Activated CD8-positive, alpha-beta T cell treated with anti-CD3 and anti-CD28 coated beads, Interleukin-2, amount 10 ng/mL, durations not matched to agents 7 days and 5 days (primary cell): Measurements from ENCODE around the gene ARFGAP1. TPM values are rescaled to one million over a fixed set of nuclear protein-coding genes. Genes with fewer than 3 reads are reported as not detected.

Source experiments
- ATAC-seq: fragments of 150-1000 bp; cut with Tn5 transposase; one replicate; pipeline ENCODE4 v1.10.0; 2021; ENCODE audit warnings: moderate library complexity
- CTCF ChIA-PET: fragments of 350-600 bp; sonication (Branson Sonifier 250); formaldehyde crosslinking; loops from one replicate; lab custom pipeline; 2021; ENCODE audit warnings: antibody characterized with exemption; lab: Charles Lee
- POLR2A ChIA-PET: fragments of 350-600 bp; sonication (Branson Sonifier 250); formaldehyde crosslinking; loops from one replicate; lab custom pipeline; 2021; ENCODE audit warnings: antibody characterized with exemption; lab: Charles Lee
- DNase-seq: peaks from one replicate; pipeline ENCODE4 v3.0.0-alpha.2; 2020
- H3K27ac Mint-ChIP-seq: one replicate; pipeline ENCODE4 v1.8.0; 2021; ENCODE audit warnings: mild to moderate bottlenecking, mixed read lengths
- H3K27me3 Mint-ChIP-seq: one replicate; pipeline ENCODE4 v1.8.0; 2021; ENCODE audit warnings: low read depth, mixed read lengths
- H3K36me3 Mint-ChIP-seq: one replicate; pipeline ENCODE4 v1.8.0; 2021; ENCODE audit warnings: low read depth, mixed read lengths
- H3K4me1 Mint-ChIP-seq: one replicate; pipeline ENCODE4 v1.8.0; 2021; ENCODE audit warnings: low read depth, mixed read lengths
- H3K4me3 Mint-ChIP-seq: one replicate; pipeline ENCODE4 v1.8.0; 2021; ENCODE audit warnings: mild to moderate bottlenecking, mixed read lengths
- H3K9me3 Mint-ChIP-seq: one replicate; pipeline ENCODE4 v1.8.0; 2022; ENCODE audit warnings: mixed read lengths; ENCODE audit not compliant: insufficient read depth
- total RNA-seq, 2 experiments: library from RNA; stranded (reverse); gene quantifications; one replicate each; pipeline ENCODE4 v1.2.3, GENCODE V29; 2021

ARFGAP1 gene
- total RNA-seq, 2 experiments from 2014 or later, result 68.7 to 75.6 TPM

DNA sequence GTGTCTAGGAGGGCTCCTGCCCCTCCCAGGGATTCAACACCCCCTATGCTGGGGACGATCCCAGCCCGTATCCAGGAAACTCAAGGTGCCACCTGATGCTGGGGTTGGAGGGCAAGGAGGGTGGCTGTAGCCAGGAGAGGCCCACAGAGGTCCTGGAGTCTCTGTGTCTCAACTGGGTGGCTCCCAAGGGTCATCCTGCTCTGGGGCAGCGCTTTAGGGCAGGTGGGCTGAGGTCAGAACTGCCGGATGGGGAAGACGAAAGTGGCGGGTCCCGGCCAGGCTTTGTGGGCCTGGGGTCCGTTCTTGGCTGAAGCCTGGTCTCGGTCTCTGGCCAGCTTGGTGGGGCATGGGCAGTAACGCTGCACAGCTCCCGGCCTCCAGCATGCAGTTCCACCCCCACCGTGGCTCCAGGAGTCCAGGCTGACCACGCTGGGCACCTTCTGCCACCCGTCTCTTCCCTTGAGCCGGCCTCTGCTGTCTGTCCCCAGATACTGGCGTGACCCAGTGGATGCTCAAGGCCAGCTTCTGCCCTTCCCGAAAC, 17.6 kb downstream of the ARFGAP1 start:
- H3K9me3 Mint-ChIP-seq, result no peaks in the 10 kb centered on the region
- POLR2A ChIA-PET, result no interaction called here
- H3K4me3 Mint-ChIP-seq, result no peak overlapping the region
- no peak overlapping the region for H3K27ac Mint-ChIP-seq
- CTCF ChIA-PET, result interaction anchor here (1.3 to 2.6 kb wide), 2 partner anchors 10 to 67 kb away, joined by 3 to 19 read pairs; no protein-coding TSS in a partner anchor
- H3K36me3 Mint-ChIP-seq, result peaks cover 3% of the 10 kb centered on the region
- DNase-seq, result no peak
- peaks cover 2% of the 10 kb centered on the region for H3K27me3 Mint-ChIP-seq
- ATAC-seq, result no peak
- peaks cover 1% of the 10 kb centered on the region for H3K4me1 Mint-ChIP-seq

DNA sequence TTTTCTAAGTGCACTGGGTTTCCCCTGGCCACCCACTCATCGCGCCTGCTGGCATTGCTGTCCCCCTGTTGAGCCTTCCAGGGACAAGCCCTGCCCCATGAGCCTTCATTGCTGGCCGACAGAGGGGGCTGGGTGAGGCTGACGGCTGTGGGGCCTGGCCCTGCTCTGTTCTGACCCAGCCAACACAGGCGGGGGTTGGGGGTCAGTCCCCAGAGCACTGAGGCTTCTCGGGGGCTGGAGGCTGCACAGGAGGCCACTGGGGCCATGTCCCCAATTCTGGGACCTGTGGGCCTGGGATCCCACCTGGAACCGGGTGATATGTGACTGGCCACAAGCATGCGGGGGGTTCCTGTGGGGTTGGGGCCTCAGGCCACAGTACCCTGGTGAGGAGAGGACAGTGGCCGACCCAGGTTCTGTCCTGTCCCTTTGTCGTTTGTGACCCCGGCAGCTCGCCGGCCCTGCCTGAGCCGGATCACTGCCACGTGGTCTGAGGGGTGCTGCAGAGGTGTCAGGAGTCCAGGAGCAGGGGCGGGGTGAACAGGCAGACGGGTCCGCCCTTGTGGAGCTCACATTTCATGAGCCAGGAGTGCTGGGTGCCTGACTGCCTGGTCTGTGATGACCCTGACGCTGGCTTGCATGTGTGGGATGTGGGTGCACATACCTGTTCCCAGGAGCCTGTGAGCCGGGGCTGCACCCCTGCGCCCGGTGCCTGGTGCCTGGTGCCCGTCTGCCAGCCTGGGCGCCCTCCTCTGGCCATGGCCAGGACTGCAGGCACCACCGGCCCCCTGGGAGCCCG, 18.3 kb downstream of the ARFGAP1 start:
- Mint-ChIP-seq H3K27ac (no peak overlapping the region), H3K27me3 (peaks cover 2% of the 10 kb centered on the region), H3K36me3 (peaks cover 3% of the 10 kb centered on the region), H3K4me3 (no peak overlapping the region), H3K9me3 (no peaks in the 10 kb centered on the region), H3K4me1 (peaks cover 8% of the 10 kb centered on the region)
- DNase-seq (peak; percentile 66), ATAC-seq (peak; percentile 68)
- POLR2A ChIA-PET, result no interaction called here
- CTCF ChIA-PET, result interaction anchor here (1.1 to 2.6 kb wide), 3 partner anchors 11 to 67 kb away, joined by 3 to 19 read pairs (median 3); no protein-coding TSS in a partner anchor

DNA sequence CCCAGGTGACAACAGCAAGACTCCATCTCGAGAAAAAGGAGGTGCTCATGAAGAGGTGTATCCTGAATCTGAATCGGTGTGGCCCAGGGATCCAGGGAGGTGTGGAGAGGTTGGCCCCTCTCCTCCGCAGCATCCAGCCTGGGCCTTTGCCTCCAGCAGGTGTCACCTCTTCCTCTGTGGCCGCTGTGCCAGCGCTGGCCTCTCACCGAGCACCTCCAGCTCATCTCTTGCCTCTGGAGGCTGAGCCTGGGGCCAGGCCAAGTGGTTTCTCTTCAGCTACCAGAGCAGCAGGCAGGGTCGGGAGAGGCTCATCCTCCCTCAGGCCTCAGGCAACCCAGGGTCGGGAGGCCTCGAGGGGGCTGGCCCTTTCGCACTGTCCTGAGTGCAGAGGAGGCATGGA, 19.2 kb downstream of the ARFGAP1 start:
- Mint-ChIP-seq H3K4me1 (peaks cover 10% of the 10 kb centered on the region), H3K27ac (no peak overlapping the region), H3K27me3 (peaks cover 2% of the 10 kb centered on the region), H3K36me3 (peaks cover 3% of the 10 kb centered on the region), H3K9me3 (no peaks in the 10 kb centered on the region), H3K4me3 (no peak overlapping the region)
- ChIA-PET CTCF (interaction anchor here (1.1 to 2.6 kb wide), 2 partner anchors 18 to 68 kb away, joined by 3 to 19 read pairs; no protein-coding TSS in a partner anchor), POLR2A (no interaction called here)
- ATAC-seq, result no peak
- no peak for DNase-seq

DNA sequence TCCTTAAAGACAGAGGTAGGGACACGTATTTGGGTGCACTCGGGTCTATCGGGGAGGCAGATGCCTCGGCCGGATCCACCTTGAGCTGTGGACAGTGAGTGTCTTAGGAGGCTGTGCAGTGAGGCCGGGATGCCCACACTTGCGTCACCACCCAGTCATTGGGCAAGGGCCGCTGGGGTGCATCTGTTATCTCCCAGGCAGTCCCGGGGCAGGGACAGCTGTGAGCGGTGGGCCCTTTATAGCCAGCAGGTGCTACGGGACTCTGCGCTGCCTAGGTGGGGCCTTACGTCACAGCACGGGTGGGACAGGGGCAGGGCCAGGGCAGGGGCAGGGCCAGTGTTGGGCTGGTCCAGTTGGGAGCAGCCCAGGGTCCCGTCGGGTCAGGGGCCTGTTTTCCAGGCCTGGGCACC, 19.7 kb downstream of the ARFGAP1 start:
- ChIA-PET POLR2A (no interaction called here), CTCF (interaction anchor here (2.6 kb wide), 1 partner anchor 69 kb away, joined by 19 read pairs; no protein-coding TSS in a partner anchor)
- Mint-ChIP-seq H3K4me3 (no peak overlapping the region), H3K9me3 (no peaks in the 10 kb centered on the region), H3K36me3 (peaks cover 3% of the 10 kb centered on the region), H3K27ac (no peak overlapping the region), H3K27me3 (peaks cover 2% of the 10 kb centered on the region), H3K4me1 (peaks cover 10% of the 10 kb centered on the region)
- ATAC-seq (no peak), DNase-seq (no peak)

DNA sequence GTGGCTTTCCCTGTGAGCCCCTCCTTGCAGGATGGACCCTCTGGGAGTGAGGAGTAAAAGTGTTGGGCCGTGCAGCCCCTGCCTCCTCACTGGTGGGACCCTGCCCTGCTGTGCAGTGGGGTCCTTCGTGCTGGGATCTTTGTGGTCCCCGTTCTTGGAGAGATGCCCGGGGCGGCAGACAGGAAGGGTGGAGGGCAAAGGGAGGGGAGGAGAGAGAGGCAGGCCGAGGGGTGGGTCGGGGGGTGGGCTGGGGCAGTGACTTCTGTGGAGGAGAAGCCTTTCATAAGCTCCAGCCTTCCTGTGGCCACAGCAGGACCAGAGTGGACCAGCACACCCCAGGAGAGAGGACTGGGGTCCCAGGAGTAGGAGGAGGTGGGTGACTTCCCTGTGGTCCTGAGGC, 20.3 kb downstream of the ARFGAP1 start, which contains the start of gene COL20A1:
TSS of gene COL20A1 (plus strand) at position 283 of the 400 bp plus-strand sequence. CDS start 1,922 bp downstream, outside the sequence.
- Mint-ChIP-seq H3K27ac (no peak within 1 kb of the TSS), H3K4me3 (no peak within 1 kb of the TSS), H3K36me3 (peaks cover 3% of the 10 kb centered on the region), H3K27me3 (peaks cover 2% of the 10 kb centered on the region), H3K9me3 (no peaks in the 10 kb centered on the region), H3K4me1 (peaks cover 10% of the 10 kb centered on the region)
- DNase-seq (no peak), ATAC-seq (no peak)
- POLR2A ChIA-PET, result no interaction called here
- CTCF ChIA-PET, result no interaction called here

DNA sequence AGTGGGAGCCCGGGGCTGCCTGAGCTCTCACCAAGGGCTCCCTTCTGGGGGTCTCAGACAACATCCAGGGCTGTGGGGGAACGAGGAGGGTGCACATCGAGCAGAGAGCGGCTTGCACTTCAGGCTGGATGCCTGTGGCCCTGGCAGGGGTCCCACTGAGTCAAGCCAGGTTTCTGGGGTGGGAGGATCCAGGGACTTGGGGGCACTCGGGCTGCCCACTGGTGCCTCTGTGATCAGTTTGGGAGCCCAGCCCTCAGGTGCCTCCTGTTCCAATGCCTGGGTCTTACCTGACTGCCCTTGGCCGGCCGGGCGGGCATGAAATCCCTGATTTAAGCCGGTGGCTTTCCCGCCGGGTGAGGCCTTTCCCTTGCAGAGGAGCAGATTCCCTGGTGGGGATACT, 20.8 kb downstream of the ARFGAP1 start:
- peaks cover 2% of the 10 kb centered on the region for H3K27me3 Mint-ChIP-seq
- CTCF ChIA-PET, result no interaction called here
- POLR2A ChIA-PET, result no interaction called here

DNA sequence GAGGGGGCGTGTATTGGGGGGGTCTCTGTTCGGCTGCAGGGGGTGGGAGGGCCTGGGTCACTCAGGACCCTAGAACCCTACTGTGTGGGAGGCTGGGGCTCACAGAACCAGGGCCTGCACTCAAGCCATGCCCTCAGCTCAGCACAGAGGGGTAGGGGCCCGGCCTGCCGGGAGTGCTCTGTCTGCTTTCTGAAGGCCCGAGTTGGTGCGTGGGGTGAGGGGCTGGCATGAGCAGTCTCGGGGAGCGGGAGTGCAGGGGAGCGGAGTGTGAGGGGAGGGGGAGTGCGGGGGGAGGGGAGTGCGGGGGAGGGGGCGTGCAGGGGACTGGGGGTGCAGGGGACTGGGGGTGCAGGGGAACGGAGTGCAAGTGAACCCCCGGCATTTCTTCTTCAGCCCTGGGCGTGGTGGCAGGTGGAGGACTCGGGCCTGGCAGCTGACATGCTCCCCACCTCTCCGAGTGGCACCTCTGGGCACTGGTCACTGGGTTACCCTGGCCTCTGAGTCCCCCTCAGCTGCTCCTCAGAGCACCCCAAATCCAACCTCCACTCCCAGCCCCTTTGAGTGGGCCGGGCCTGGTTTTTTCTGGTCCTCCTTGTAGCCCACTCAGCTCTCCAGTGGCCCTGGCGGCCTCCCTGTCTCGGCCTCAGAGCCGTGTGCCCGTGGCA, 21.4 kb downstream of the ARFGAP1 start:
- CTCF ChIA-PET, result interaction anchor here (0.7 kb wide), 1 partner anchor 70 kb away, joined by 3 read pairs; no protein-coding TSS in a partner anchor
- ATAC-seq (no peak), DNase-seq (no peak)
- H3K9me3 Mint-ChIP-seq, result no peaks in the 10 kb centered on the region
- peaks cover 2% of the 10 kb centered on the region for H3K27me3 Mint-ChIP-seq
- H3K4me3 Mint-ChIP-seq, result no peak overlapping the region
- POLR2A ChIA-PET, result no interaction called here
- no peaks in the 10 kb centered on the region for H3K36me3 Mint-ChIP-seq
- H3K27ac Mint-ChIP-seq, result no peak overlapping the region
- H3K4me1 Mint-ChIP-seq, result peaks cover 10% of the 10 kb centered on the region

More for the DNA sequence above, 20.8 kb downstream of the ARFGAP1 start:
- no peaks in the 10 kb centered on the region for H3K36me3 Mint-ChIP-seq
- ATAC-seq (no peak), DNase-seq (no peak)
- no peak overlapping the region for H3K4me3 Mint-ChIP-seq
- no peak overlapping the region for H3K27ac Mint-ChIP-seq
- peaks cover 10% of the 10 kb centered on the region for H3K4me1 Mint-ChIP-seq
- H3K9me3 Mint-ChIP-seq, result no peaks in the 10 kb centered on the region

DNA sequence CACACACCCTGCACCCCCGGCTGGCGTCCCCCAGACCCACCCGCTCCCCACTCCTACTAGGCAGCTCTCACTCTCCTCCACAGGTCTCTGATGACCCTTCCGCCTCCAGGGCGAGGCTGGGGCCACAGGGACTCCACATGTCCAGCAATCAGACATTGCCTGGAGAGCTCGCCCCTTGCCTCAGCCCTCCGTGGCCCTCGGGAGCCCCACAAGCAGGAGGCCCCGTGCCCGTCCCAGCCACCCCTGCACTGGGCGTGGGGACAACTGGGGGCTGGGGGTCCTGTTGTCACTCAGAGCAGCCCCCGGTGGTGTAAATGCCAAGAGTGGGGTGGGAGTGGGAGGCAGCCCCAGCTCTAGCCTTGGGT, 21.9 kb downstream of the ARFGAP1 start:
- Mint-ChIP-seq H3K4me3 (no peak overlapping the region), H3K36me3 (no peaks in the 10 kb centered on the region)
- POLR2A ChIA-PET, result interaction anchor here (1.0 kb wide), 1 partner anchor 12 kb away, joined by 3 read pairs; no protein-coding TSS in a partner anchor

DNA sequence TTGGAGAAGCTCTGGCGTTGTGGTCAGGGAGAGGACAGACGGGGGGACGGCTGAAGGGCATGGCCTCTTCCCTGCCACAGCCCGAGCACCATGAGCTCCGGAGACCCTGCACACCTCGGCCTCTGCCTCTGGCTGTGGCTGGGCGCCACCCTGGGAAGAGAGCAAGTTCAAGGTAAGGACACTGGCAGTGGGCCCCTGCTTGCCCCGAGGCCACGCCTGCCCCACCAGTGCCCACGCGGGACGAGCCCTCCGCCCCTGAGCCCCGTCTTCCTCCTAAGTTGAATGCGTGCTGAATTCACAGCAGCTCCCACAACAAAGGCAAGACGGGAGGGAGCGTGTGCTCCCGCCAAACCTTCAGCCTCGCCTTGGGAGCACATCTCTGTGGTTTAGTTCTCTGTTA, 22.4 kb downstream of the ARFGAP1 start:
- CTCF ChIA-PET, result interaction anchor here (0.9 to 2.4 kb wide), 2 partner anchors 14 to 72 kb away, joined by 3 to 6 read pairs; no protein-coding TSS in a partner anchor
- no peak for ATAC-seq
- DNase-seq, result no peak
- peaks cover 10% of the 10 kb centered on the region for H3K4me1 Mint-ChIP-seq
- no peaks in the 10 kb centered on the region for H3K36me3 Mint-ChIP-seq
- no peaks in the 10 kb centered on the region for H3K9me3 Mint-ChIP-seq
- POLR2A ChIA-PET, result interaction anchor here (1.0 kb wide), 1 partner anchor 13 kb away, joined by 3 read pairs; no protein-coding TSS in a partner anchor
- no peak overlapping the region for H3K4me3 Mint-ChIP-seq
- peaks cover 4% of the 10 kb centered on the region for H3K27me3 Mint-ChIP-seq
- no peak overlapping the region for H3K27ac Mint-ChIP-seq

More for the DNA sequence above, 21.9 kb downstream of the ARFGAP1 start:
- Mint-ChIP-seq H3K27ac (no peak overlapping the region), H3K9me3 (no peaks in the 10 kb centered on the region), H3K4me1 (peaks cover 10% of the 10 kb centered on the region), H3K27me3 (peaks cover 3% of the 10 kb centered on the region)
- ATAC-seq, result no peak
- CTCF ChIA-PET, result interaction anchor here (0.7 kb wide), 1 partner anchor 70 kb away, joined by 3 read pairs; no protein-coding TSS in a partner anchor
- DNase-seq, result no peak

DNA sequence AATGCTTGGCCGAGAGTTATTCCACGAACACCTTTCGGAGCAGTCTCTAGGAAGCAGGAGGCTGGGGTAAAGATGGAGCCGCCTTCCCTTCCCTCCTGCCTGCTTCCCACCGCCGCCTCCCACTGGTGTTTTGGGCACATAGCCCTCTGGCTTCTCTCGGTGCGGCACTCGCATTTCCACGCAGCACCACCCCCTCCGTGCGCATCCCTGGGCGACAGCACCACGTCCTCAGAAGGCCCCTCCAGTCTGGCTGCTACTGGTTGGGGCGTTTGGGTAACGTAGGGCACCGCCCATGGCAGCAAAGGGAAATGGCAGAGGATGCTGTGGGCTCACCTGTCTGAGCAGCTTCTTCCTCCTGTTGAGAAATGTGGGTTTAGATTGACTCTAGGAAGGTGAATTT, 22.8 kb downstream of the ARFGAP1 start:
- no peak overlapping the region for H3K27ac Mint-ChIP-seq
- ChIA-PET POLR2A (interaction anchor here (1.0 kb wide), 1 partner anchor 13 kb away, joined by 3 read pairs; no protein-coding TSS in a partner anchor), CTCF (interaction anchor here (0.9 to 2.4 kb wide), 2 partner anchors 14 to 72 kb away, joined by 3 to 6 read pairs; no protein-coding TSS in a partner anchor)
- DNase-seq (peak; percentile 36), ATAC-seq (peak; percentile 35)
- no peaks in the 10 kb centered on the region for H3K36me3 Mint-ChIP-seq
- no peak overlapping the region for H3K4me3 Mint-ChIP-seq
- no peaks in the 10 kb centered on the region for H3K9me3 Mint-ChIP-seq
- peaks cover 4% of the 10 kb centered on the region for H3K27me3 Mint-ChIP-seq
- H3K4me1 Mint-ChIP-seq, result peaks cover 10% of the 10 kb centered on the region

DNA sequence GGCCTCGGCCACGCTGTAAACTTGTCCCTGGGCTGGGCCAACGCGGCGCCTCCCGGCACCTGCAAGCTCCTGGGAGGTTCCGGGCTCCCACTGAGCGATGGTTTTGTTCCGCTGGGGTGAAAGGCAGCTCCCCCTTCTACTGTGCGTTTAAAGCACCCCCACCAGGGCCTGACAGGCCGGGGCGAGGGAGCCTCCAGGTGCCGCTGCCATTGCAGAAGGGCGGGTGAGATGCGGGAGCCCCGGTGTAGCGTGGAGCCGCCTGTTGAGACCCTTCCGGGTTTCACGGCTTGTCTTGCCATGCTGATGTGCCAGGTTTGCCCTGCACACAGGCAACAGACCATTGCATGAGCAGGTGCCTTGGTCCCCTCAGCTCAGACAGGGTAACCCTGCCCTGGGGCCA, 23.2 kb downstream of the ARFGAP1 start:
- H3K4me3 Mint-ChIP-seq, result no peak overlapping the region
- H3K9me3 Mint-ChIP-seq, result no peaks in the 10 kb centered on the region
- H3K4me1 Mint-ChIP-seq, result peaks cover 10% of the 10 kb centered on the region
- ChIA-PET POLR2A (interaction anchor here (1.2 kb wide), 1 partner anchor 15 kb away, joined by 4 read pairs; no protein-coding TSS in a partner anchor), CTCF (interaction anchor here (0.9 to 2.4 kb wide), 2 partner anchors 13 to 73 kb away, joined by 3 to 6 read pairs; no protein-coding TSS in a partner anchor)
- DNase-seq (no peak), ATAC-seq (peak; percentile 24)
- H3K36me3 Mint-ChIP-seq, result no peaks in the 10 kb centered on the region
- peaks cover 4% of the 10 kb centered on the region for H3K27me3 Mint-ChIP-seq
- no peak overlapping the region for H3K27ac Mint-ChIP-seq
